Femur (tissue), 1 donor: ENCODE data around the gene ITIH1.

Source experiments
- DNase-seq: peaks from one replicate; pipeline ENCODE4 v3.0.0-alpha.2; 2017

The ITIH1 gene

GRCh38 chr3:52774901-52775864, 2.2 kb upstream of the ITIH1 start:
- DNase-seq = peak; percentile 19

DNA sequence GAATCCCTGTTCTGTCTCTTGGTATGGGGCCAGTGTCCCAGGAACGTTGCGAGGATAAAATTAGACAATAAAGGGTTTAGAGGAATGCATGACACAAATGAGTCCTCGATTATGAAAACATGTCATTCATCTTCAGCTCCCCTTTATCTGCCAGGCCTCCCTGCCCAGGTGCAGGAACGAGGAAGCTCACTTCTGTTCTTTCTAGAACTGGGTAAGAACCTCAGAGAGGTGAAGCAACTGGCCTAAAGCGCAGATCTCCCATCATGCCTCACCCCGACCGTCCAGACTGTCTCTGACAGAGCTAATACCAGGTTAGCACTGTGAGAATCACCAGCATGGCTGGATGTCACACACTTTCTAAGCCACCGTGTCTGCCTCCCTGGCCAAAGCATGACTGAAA, 1.5 kb upstream of the ITIH1 start:
- peak; percentile 9 for DNase-seq

DNA sequence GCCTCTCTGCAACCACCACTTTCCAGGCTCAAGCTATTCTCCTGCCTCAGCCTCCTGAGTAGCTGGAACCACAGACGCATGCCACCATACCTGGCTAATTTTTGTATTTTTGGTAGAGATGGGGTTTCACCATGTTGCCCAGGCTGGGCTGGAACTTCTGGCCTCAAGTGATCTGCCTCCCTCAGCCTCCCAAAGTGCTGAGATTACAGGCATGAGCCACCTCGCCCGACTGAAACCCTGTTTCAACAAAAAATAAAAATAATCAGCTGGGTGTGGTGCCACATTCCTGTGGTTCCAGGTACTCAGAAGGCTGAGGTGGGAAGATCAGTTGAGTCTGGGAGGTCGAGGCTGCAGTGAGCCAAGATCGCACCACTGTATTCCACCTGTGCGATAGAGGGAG, 913 bp upstream of the ITIH1 start:
- DNase-seq = peak; percentile 4

- peak; percentile 10 for DNase-seq
These were observed 783 bp downstream of the ITIH1 start for GRCh38 chr3:52777959-52778805.

DNA sequence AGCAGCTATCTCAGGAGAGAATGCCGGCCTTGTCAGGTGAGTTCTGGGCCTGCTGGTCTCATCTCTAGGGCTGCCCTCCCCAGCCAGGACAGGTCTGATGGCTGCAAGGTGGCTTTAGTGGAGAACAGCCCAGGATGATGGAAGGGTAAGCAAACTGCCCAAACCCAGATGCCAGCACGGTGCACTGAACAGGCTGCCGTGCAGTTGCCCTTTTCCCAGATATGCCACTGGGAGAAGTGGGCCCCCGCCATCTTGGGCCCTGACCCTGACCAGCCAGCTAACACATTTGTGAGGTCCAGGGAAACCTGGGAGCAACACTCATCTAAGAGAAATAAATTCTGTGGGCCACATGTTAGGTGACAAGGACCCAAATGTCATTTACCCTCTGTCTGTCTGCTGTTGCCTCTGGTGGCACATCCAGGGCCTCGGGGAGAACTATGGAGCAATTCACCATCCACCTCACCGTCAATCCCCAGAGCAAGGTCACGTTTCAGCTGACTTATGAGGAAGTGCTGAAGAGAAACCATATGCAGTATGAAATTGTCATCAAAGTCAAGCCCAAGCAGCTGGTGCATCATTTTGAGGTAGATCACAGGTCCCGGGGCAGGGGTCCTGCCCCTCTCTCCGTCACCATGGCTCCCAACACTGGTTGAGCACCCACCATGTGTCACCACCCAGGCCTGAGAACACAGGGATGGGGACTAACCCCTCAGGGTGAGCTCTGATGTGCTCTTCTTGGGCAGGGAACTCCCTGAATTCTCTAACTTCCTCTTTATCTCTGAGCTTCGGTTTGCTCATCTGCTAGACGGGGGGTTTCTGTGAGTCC, 1.8 kb downstream of the ITIH1 start:
- DNase-seq = peak; percentile 13

DNA sequence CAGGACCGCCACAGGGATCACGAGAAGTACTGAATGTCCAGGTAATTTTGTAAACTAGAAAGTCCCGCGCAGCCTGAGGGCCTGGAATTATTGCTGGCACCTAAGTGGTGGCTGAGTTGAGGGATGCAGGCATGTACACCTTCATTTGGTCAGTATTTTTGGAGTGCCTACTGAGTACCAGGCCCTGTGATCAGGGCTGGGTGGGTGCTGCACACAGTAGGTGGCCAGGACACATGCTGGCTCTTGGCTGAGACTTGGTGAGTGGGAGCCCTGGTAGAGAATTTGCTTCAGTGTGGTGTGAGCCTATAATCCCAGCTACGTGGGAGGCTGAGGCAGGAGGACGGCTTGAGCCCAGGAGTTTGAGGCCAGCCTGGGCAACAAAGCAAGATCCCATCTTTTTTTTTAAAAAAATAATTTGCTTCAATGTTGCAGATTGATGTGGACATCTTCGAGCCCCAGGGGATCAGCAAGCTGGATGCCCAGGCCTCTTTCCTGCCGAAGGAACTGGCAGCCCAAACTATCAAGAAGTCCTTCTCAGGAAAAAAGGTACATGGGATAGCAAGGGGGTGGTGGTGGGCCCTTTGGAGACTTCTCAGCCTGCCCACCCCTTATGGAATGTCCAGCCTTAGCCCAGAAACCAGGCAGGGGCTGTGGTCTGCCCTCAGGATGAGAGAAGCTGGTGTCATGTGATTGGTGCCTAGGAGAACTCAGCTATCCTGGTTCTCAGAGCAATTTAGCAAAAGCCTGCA, 2.6 kb downstream of the ITIH1 start:
- DNase-seq = peak; percentile 8

- DNase-seq = no peak
These were observed 4.3 kb downstream of the ITIH1 start for GRCh38 chr3:52781741-52782140.

GRCh38 chr3:52782412-52783210, 5.2 kb downstream of the ITIH1 start:
- DNase-seq = peak; percentile 9

DNA sequence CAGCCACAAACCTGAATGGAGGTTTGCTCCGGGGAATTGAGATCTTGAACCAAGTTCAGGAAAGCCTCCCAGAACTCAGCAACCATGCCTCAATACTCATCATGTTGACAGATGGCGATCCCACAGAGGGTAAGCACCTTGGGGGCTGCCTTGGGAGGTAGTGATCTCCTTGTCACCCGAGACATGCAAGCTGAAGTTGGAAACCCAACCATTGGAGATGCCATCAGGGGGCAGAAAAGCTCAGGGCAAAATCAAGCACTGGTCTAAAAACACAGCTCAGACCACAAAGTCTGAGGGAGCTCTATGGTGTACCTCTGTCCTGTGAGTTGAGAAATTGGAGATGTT, 5.8 kb downstream of the ITIH1 start:
- peak; percentile 4 for DNase-seq

DNA sequence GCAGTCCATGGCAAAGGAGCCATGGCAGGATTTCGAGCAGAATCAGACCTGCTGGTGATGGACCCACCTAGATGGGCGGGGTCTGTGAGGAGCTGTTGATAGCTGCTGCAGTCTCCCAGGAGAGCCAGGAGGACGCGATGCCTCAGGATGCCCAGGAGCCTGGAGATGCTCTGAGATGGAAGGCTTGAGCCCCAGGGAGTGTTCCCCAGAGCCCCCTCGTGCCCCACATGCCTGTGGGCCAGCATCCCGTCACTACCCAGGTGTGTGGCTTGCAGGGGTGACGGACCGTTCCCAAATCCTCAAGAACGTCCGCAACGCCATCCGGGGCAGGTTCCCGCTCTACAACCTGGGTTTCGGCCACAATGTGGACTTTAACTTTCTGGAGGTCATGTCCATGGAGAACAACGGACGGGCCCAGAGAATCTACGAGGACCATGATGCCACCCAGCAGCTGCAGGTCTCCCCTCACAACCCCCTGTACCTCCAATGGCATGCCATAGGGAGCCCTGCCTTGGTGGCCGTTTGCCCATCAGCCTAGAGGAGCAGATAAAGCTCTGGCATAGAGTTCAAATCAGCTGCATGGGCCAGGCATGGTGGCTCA, 6.7 kb downstream of the ITIH1 start:
- DNase-seq = peak; percentile 16

DNA sequence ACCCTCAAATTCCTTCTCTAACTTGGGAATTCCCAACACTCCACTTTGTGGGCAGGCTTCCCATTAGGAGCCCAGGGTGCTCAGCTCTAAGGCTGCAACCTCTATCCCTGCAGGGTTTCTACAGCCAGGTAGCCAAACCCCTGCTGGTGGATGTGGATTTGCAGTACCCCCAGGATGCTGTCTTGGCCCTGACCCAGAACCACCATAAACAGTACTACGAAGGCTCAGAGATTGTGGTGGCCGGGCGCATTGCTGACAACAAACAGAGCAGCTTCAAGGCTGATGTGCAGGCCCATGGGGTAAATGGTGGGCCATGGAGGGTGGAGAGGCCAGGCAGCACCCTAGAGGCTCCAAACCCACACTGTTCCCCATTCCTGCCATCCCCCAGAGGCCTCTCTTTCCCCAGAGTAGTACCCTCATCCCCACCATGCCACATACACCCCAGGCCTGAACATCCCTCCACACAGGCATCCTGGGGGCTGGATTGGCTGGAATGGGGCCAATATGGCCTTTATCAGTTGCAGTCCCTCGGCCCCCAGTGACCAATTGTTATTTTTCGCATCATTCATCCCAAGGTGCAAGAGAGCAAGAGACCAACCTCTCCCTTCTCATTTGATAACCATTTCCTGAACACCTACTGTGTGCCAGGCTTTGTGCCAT, 7.7 kb downstream of the ITIH1 start:
- peak; percentile 8 for DNase-seq

DNA sequence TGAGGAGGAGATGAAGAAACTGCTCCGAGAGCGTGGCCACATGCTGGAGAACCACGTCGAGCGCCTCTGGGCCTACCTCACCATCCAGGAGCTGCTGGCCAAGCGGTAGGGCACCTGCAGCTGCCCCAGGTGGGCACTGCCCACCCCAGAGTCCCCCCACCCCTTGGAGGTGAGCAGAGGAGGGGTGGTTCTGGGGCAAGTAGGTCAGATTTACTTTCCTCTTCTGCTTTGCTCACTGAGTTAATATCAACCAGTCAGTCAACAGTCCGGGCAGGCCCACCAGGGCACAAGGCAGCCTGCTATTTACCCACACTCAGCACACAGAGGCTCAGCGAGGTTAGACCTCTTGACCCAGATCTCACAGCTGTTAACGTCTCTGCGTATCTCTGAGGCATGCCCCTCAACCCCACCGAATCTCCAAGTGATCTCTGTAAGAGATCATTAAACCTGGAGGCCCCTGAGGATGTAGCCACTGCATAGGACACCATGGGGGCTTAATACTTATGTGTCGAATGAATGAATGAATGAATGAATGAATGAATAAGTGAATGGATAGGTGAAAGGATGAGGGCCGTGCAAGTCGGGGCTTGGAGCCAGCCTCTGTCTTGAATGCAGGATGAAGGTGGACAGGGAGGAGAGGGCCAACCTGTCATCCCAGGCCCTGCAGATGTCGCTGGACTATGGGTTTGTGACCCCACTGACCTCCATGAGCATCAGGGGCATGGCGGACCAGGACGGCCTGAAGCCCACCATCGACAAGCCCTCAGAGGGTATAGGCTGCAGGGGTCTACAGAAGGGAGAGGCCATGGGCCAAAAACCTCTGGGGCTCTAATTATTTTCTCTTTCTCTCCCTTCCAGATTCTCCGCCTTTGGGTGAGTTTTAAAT, 9.2 kb downstream of the ITIH1 start:
- no peak for DNase-seq

- DNase-seq = no peak
These were observed 9.8 kb downstream of the ITIH1 start for GRCh38 chr3:52787246-52787645.

- no peak for DNase-seq
These were observed 10.6 kb downstream of the ITIH1 start for GRCh38 chr3:52787672-52788625.

DNA sequence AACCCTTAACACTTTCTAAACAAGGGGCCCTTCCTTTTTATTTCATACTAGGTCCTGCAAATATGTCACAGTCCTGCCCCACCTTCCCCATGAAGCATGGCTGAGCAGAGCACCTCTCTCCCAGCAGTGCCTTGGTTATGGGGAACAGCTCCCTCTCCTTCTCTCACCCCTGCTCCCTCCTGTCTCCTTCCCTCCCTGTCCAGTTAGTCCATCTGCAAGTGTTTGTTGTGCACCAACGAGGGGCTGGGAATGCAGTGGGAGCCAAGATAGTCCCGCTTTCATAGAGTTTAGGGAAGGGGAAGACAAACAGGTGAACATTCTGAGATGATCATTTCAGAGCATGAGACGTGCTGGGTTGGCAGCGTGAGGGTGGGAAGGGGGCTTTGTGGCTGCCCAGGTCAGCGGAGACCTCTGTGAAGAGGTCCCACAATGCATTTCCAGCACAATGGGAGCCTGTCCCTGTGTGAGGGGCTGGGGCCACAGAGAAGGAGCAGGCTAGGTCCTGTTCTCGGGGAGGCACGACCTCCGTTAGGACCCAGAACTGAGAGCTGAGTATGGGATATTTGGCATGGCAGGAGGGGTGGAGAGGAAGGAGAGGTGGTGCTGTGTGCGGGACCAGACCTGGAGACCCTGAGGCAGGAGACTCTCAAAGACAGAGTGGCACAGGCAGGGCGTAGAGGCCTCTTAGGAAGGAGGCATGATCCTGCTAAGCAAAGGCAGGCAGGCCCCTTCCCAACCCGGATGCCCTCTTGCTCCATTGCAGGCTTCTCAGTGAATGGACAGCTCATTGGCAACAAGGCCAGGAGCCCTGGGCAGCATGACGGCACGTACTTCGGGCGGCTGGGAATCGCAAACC, 11.7 kb downstream of the ITIH1 start:
- no peak for DNase-seq

- no peak for DNase-seq
These were observed 12.3 kb downstream of the ITIH1 start for GRCh38 chr3:52789746-52790040.

GRCh38 chr3:52790337-52790736, 12.9 kb downstream of the ITIH1 start:
- DNase-seq = no peak
